CD4-positive, CD25-positive, alpha-beta regulatory T cell (primary cell): Measurements from ENCODE around the gene PAK5. TPM values are rescaled to one million over a fixed set of nuclear protein-coding genes. Genes with fewer than 3 reads are reported as not detected.

Experiments used
- ATAC-seq, 2 donors: fragments of 150-1000 bp; cut with Tn5 transposase; one replicate each; pipeline ENCODE4 v1.10.0; 2021; ENCODE audit warnings: low read depth in 2 of 2, moderate number of reproducible peaks in 2 of 2, moderate library complexity in 1 of 2
- DNase-seq, 3 donors: peaks; one replicate each; pipeline versions ENCODE4 v3.0.0 to v3.0.0-alpha.2; 2012 to 2022; ENCODE audit warnings: mixed read lengths in 1 of 3
- H3K27ac ChIP-seq: one replicate; pipeline ENCODE4 v1.7.0; 2013; ENCODE audit warnings: mild to moderate bottlenecking, low read length; ENCODE audit not compliant: insufficient read depth, poor library complexity, severe bottlenecking
- H3K27me3 ChIP-seq: one replicate; pipeline ENCODE4 v1.7.0; 2013; ENCODE audit warnings: low read length; ENCODE audit not compliant: control insufficient read depth, insufficient read depth
- H3K36me3 ChIP-seq: one replicate; pipeline ENCODE4 v1.7.0; 2013; ENCODE audit warnings: mild to moderate bottlenecking, low read length, moderate library complexity; ENCODE audit not compliant: control insufficient read depth, insufficient read depth
- H3K4me1 ChIP-seq: 2 replicates; pipeline ENCODE4 v1.7.0; 2013; ENCODE audit warnings: mild to moderate bottlenecking, low read length; ENCODE audit not compliant: insufficient read depth, control insufficient read depth, poor library complexity, severe bottlenecking
- H3K4me3 ChIP-seq: one replicate; pipeline ENCODE4 v1.7.0; 2013; ENCODE audit warnings: low read depth, mild to moderate bottlenecking, low read length, moderate library complexity
- H3K9me3 ChIP-seq, 2 experiments: 1 replicate in 1 of 2; 2 replicates in 1 of 2; pipeline ENCODE4 v1.7.0; 2013; ENCODE audit warnings: low read length in 2 of 2, mild to moderate bottlenecking in 1 of 2, moderate library complexity in 1 of 2; ENCODE audit not compliant: control insufficient read depth in 2 of 2
- H3K27ac Mint-ChIP-seq, 3 donors: one replicate each; pipeline ENCODE4 v1.8.0; 2020 to 2022; ENCODE audit warnings: mild to moderate bottlenecking in 3 of 3, mixed read lengths in 3 of 3, moderate library complexity in 2 of 3
- H3K27me3 Mint-ChIP-seq: one replicate; pipeline ENCODE4 v1.8.0; 2022; ENCODE audit warnings: mild to moderate bottlenecking, mixed read lengths
- H3K36me3 Mint-ChIP-seq: one replicate; pipeline ENCODE4 v1.8.0; 2020; ENCODE audit warnings: mixed read lengths
- H3K4me1 Mint-ChIP-seq, 4 donors: one replicate each; pipeline ENCODE4 v1.8.0; 2020 to 2022; ENCODE audit warnings: mixed read lengths in 4 of 4, mild to moderate bottlenecking in 1 of 4
- H3K4me3 Mint-ChIP-seq, 4 donors: one replicate each; pipeline ENCODE4 v1.8.0; 2020 to 2022; ENCODE audit warnings: mild to moderate bottlenecking in 4 of 4, mixed read lengths in 4 of 4, moderate library complexity in 3 of 4
- H3K9me3 Mint-ChIP-seq, 7 donors: one replicate each; pipeline ENCODE4 v1.8.0; 2020 to 2022; ENCODE audit warnings: mixed read lengths in 7 of 7, mild to moderate bottlenecking in 3 of 7, moderate library complexity in 2 of 7
- polyA plus RNA-seq, 4 donors: library from polyadenylated mRNA; unstranded; fragments of 300-500 nt; fragmentation: Illumina TruSeq; gene quantifications; one replicate each; pipeline ENCODE4 v1.2.3, GENCODE V29; 2021
- total RNA-seq: library from RNA; stranded (reverse); gene quantifications from one replicate; pipeline ENCODE4 v1.2.3, GENCODE V29; 2022

PAK5 gene
- total and polyA plus RNA-seq, 5 donors from 2014 or later = not detected

- ATAC-seq (no peak), DNase-seq (no peak)
- no peaks in the 10 kb centered on the region for H3K4me1 Mint-ChIP-seq
- H3K27ac Mint-ChIP-seq = no peak overlapping the region
- Histone ChIP-seq H3K27me3 (no peaks in the 10 kb centered on the region), H3K9me3 (no peaks in the 10 kb centered on the region), H3K4me1 (no peaks in the 10 kb centered on the region), H3K36me3 (no peaks in the 10 kb centered on the region), H3K27ac (no peak overlapping the region), H3K4me3 (no peak overlapping the region)
- no peaks in the 10 kb centered on the region for H3K27me3 Mint-ChIP-seq
- no peak overlapping the region for H3K4me3 Mint-ChIP-seq
- no peaks in the 10 kb centered on the region for H3K36me3 Mint-ChIP-seq
- peaks cover 0 to under 1% (median 0%) of the 10 kb centered on the region in 7 donors for H3K9me3 Mint-ChIP-seq
Measured at GRCh38 chr20:9616455-9616805, 222.4 kb downstream of the PAK5 start.

GRCh38 chr20:9615766-9616454 lies 223.0 kb downstream of the PAK5 start:
- H3K36me3 ChIP-seq = no peaks in the 10 kb centered on the region
- H3K27me3 Mint-ChIP-seq = no peaks in the 10 kb centered on the region
- H3K9me3 ChIP-seq = no peaks in the 10 kb centered on the region
- DNase-seq (no peak), ATAC-seq (no peak)
- H3K4me3 ChIP-seq = no peak overlapping the region
- H3K9me3 Mint-ChIP-seq = peaks cover 0 to 2% (median 0%) of the 10 kb centered on the region in 7 donors
- no peaks in the 10 kb centered on the region for H3K4me1 Mint-ChIP-seq
- H3K4me1 ChIP-seq = no peaks in the 10 kb centered on the region
- no peaks in the 10 kb centered on the region for H3K36me3 Mint-ChIP-seq
- no peak overlapping the region for H3K27ac Mint-ChIP-seq
- no peak overlapping the region for H3K4me3 Mint-ChIP-seq
- H3K27ac ChIP-seq = no peak overlapping the region
- H3K27me3 ChIP-seq = no peaks in the 10 kb centered on the region

GRCh38 chr20:9615118-9615517 lies 223.8 kb downstream of the PAK5 start:
- no peak overlapping the region for H3K27ac ChIP-seq
- H3K9me3 ChIP-seq = no peaks in the 10 kb centered on the region
- Mint-ChIP-seq H3K36me3 (no peaks in the 10 kb centered on the region), H3K4me3 (no peak overlapping the region), H3K9me3 (peaks cover 0 to 2% (median 0%) of the 10 kb centered on the region in 7 donors), H3K4me1 (no peaks in the 10 kb centered on the region), H3K27ac (no peak overlapping the region), H3K27me3 (no peaks in the 10 kb centered on the region)
- no peak overlapping the region for H3K4me3 ChIP-seq
- no peaks in the 10 kb centered on the region for H3K4me1 ChIP-seq
- no peaks in the 10 kb centered on the region for H3K27me3 ChIP-seq
- ATAC-seq = no peak
- no peaks in the 10 kb centered on the region for H3K36me3 ChIP-seq
- no peak for DNase-seq

GRCh38 chr20:9613871-9614270 lies 225.0 kb downstream of the PAK5 start:
- no peak for DNase-seq
- Mint-ChIP-seq H3K9me3 (peaks cover 0 to 2% (median 0%) of the 10 kb centered on the region in 7 donors), H3K4me1 (no peaks in the 10 kb centered on the region), H3K36me3 (no peaks in the 10 kb centered on the region), H3K4me3 (no peak overlapping the region), H3K27ac (peak overlapping the region in 1 of 3 donors; percentile 39), H3K27me3 (peaks cover 4% of the 10 kb centered on the region)
- ATAC-seq = no peak
- H3K36me3 ChIP-seq = no peaks in the 10 kb centered on the region
- no peak overlapping the region for H3K27ac ChIP-seq
- no peak overlapping the region for H3K4me3 ChIP-seq
- H3K4me1 ChIP-seq = no peaks in the 10 kb centered on the region
- no peaks in the 10 kb centered on the region for H3K9me3 ChIP-seq
- H3K27me3 ChIP-seq = no peaks in the 10 kb centered on the region

- peaks cover 0 to 2% (median 0%) of the 10 kb centered on the region in 7 donors for H3K9me3 Mint-ChIP-seq
- Histone ChIP-seq H3K27me3 (no peaks in the 10 kb centered on the region), H3K36me3 (no peaks in the 10 kb centered on the region), H3K4me1 (no peaks in the 10 kb centered on the region), H3K27ac (no peak overlapping the region), H3K9me3 (no peaks in the 10 kb centered on the region), H3K4me3 (no peak overlapping the region)
- peaks cover 4% of the 10 kb centered on the region for H3K27me3 Mint-ChIP-seq
- no peaks in the 10 kb centered on the region for H3K4me1 Mint-ChIP-seq
- ATAC-seq (no peak), DNase-seq (no peak)
- no peaks in the 10 kb centered on the region for H3K36me3 Mint-ChIP-seq
- no peak overlapping the region for H3K4me3 Mint-ChIP-seq
- peak overlapping the region in 1 of 3 donors; percentile 22 for H3K27ac Mint-ChIP-seq
Measured at GRCh38 chr20:9611921-9612320, 227.0 kb downstream of the PAK5 start.

- Histone ChIP-seq H3K27me3 (no peaks in the 10 kb centered on the region), H3K4me1 (no peaks in the 10 kb centered on the region), H3K9me3 (no peaks in the 10 kb centered on the region), H3K27ac (no peak overlapping the region), H3K36me3 (no peaks in the 10 kb centered on the region), H3K4me3 (no peak overlapping the region)
- H3K27me3 Mint-ChIP-seq = peaks cover 4% of the 10 kb centered on the region
- peaks cover 0 to 2% (median 0%) of the 10 kb centered on the region in 7 donors for H3K9me3 Mint-ChIP-seq
- DNase-seq (no peak), ATAC-seq (no peak)
- H3K4me3 Mint-ChIP-seq = no peak overlapping the region
- no peak overlapping the region for H3K27ac Mint-ChIP-seq
- H3K36me3 Mint-ChIP-seq = no peaks in the 10 kb centered on the region
- no peaks in the 10 kb centered on the region for H3K4me1 Mint-ChIP-seq
Measured at GRCh38 chr20:9610665-9611064, 228.2 kb downstream of the PAK5 start.

- peak in 1 of 3 donors; percentile 68 for DNase-seq
- no peak overlapping the region for H3K27ac ChIP-seq
- no peak overlapping the region for H3K4me3 Mint-ChIP-seq
Measured at GRCh38 chr20:9609887-9610502, 228.9 kb downstream of the PAK5 start.

More at GRCh38 chr20:9609887-9610502, 228.9 kb downstream of the PAK5 start:
- Mint-ChIP-seq H3K4me1 (no peaks in the 10 kb centered on the region), H3K27me3 (peaks cover 4% of the 10 kb centered on the region), H3K27ac (no peak overlapping the region), H3K9me3 (peaks cover 0 to 2% (median 0%) of the 10 kb centered on the region in 7 donors), H3K36me3 (no peaks in the 10 kb centered on the region)
- H3K4me3 ChIP-seq = no peak overlapping the region
- no peaks in the 10 kb centered on the region for H3K9me3 ChIP-seq
- no peaks in the 10 kb centered on the region for H3K27me3 ChIP-seq
- H3K36me3 ChIP-seq = no peaks in the 10 kb centered on the region
- no peak for ATAC-seq
- H3K4me1 ChIP-seq = no peaks in the 10 kb centered on the region
